ENCODE results near the gene OR2Y1.

The OR2Y1 gene

DNA sequence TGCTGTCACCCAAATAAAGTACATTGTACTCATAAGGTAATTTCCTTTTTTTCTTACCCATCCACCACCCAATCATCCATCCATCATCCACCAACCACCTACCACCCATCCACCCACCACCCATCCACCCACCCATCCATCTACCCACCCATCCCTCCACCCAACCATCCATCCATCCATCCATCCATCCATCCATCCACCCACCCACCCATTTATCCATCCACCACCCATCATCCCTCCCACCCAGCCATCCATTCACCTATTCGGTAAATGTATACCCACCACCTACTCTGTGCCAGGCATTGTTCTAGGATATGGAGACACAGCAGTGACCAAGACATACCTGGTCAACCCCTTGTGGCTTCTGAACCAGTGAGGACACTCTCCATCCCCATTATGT, 37.6 kb upstream of the OR2Y1 start:
- no peak overlapping the region for H3K4me3 ChIP-seq (ENCODE audit: low read depth, low read length)
- no peaks in the 10 kb centered on the region for H3K36me3 ChIP-seq (replicated peaks)
- no peaks in the 10 kb centered on the region for H3K27me3 ChIP-seq (replicated peaks)
- in situ Hi-C loops (cut with HindIII; ENCODE audit: low pct_ligation_motif_present, low sequenced_read_pairs): no loop called here
- TF ChIP-seq, protein P1, sequence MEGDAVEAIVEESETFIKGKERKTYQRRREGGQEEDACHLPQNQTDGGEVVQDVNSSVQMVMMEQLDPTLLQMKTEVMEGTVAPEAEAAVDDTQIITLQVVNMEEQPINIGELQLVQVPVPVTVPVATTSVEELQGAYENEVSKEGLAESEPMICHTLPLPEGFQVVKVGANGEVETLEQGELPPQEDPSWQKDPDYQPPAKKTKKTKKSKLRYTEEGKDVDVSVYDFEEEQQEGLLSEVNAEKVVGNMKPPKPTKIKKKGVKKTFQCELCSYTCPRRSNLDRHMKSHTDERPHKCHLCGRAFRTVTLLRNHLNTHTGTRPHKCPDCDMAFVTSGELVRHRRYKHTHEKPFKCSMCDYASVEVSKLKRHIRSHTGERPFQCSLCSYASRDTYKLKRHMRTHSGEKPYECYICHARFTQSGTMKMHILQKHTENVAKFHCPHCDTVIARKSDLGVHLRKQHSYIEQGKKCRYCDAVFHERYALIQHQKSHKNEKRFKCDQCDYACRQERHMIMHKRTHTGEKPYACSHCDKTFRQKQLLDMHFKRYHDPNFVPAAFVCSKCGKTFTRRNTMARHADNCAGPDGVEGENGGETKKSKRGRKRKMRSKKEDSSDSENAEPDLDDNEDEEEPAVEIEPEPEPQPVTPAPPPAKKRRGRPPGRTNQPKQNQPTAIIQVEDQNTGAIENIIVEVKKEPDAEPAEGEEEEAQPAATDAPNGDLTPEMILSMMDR (IDR thresholded peaks at IDR 0.05; ENCODE audit: low read depth, low read length, missing control alignments): no peak
- no peak for DNase-seq
- no peak overlapping the region for H3K27ac ChIP-seq

DNA sequence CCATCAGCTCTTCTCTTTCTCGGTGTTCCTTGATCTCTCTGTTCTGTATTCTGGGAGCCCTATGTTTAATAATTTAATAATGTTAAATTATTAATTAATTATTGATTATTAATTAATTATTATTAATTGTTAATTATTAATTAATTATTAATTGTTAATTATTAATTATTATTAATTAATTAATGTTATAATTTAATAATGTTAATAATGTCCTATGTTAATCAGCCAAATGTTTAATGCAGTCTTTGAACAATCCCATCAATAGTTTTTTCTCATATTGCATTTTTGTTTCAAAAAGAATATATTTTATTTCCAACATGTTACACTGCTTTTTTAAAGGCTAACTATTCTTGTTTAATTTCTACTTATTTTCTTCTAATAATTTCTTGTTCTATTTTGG, 36.5 kb upstream of the OR2Y1 start:
- TF ChIP-seq, protein P1 (IDR thresholded peaks at IDR 0.05; ENCODE audit: low read depth, low read length, missing control alignments): no peak
- Histone ChIP-seq H3K4me3 (ENCODE audit: low read depth, low read length) (no peak overlapping the region), H3K36me3 (replicated peaks) (no peaks in the 10 kb centered on the region), H3K27ac (no peak overlapping the region), H3K27me3 (replicated peaks) (no peaks in the 10 kb centered on the region)
- no peak for DNase-seq
- in situ Hi-C loops (cut with HindIII; ENCODE audit: low pct_ligation_motif_present, low sequenced_read_pairs): no loop called here

DNA sequence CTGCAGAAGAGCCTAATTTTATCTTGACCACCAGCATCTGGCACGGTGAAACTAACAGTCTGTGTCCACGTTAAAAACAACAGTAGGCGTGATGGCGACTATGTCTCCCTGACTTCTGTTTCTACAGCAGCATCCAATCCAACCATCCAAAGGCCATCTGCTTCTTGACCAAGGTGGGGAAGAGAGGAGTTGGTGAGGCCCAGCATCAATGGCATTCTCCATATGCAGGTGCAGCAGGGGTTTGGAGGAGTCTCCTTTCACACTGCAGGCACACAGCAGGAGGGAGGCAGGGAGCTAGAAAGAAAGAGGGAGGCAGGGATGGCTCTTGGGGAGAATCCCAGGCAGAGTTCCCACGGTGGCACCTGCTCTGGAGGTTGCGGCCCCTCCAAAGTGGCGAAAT, 35.8 kb upstream of the OR2Y1 start:
- H3K4me3 ChIP-seq (ENCODE audit: low read depth, low read length): no peak overlapping the region
- no peak for DNase-seq
- H3K27ac ChIP-seq: no peak overlapping the region
- H3K36me3 ChIP-seq (replicated peaks): no peaks in the 10 kb centered on the region
- in situ Hi-C loops (cut with HindIII; ENCODE audit: low pct_ligation_motif_present, low sequenced_read_pairs): no loop called here
- H3K27me3 ChIP-seq (replicated peaks): no peaks in the 10 kb centered on the region
- TF ChIP-seq, protein P1 (IDR thresholded peaks at IDR 0.05; ENCODE audit: low read depth, low read length, missing control alignments): no peak

DNA sequence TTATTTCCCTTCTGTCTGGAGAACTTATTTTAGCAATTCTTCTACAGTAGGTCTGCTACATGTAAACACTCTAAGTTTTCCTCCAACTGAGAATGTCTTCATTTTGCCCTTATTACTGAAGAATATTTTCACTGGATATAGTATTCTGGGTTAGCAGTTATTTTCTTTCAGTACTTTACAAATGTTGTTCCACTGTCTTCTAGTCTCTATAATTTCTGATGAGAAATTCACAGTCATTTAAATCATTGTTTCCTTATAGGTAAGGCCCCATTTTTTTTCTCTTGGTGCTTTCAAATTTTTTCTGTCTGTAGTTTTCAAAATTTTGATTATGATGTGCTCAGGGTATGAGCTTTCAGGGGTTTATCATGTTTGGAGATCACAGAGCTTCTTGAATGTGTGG, 32.0 kb upstream of the OR2Y1 start:
- DNase-seq: no peak
- Histone ChIP-seq H3K36me3 (replicated peaks) (no peaks in the 10 kb centered on the region), H3K27ac (no peak overlapping the region), H3K4me3 (ENCODE audit: low read depth, low read length) (no peak overlapping the region), H3K27me3 (replicated peaks) (no peaks in the 10 kb centered on the region)
- TF ChIP-seq, protein P1 (IDR thresholded peaks at IDR 0.05; ENCODE audit: low read depth, low read length, missing control alignments): no peak
- in situ Hi-C loops (cut with HindIII; ENCODE audit: low pct_ligation_motif_present, low sequenced_read_pairs): no loop called here

DNA sequence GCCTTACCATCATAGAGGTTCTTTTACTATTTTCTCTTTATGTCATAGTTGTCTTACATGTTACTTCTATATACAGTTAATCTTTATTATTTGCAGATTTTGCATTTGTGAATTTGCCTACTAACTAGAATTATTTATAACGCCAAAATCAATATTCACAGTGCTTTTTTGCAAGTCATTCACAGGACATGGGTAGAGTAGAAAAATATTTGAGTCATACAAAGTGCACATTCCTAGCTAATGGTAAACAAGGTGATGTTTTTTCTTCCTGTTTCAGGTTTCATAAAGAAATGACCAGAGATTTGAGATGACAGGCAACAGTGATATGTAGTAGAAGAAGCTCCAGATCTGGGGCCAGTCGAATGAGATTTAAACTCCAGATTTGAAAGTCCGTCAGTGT, 30.0 kb upstream of the OR2Y1 start:
- in situ Hi-C loops (cut with HindIII; ENCODE audit: low pct_ligation_motif_present, low sequenced_read_pairs): no loop called here
- Histone ChIP-seq H3K27me3 (replicated peaks) (no peaks in the 10 kb centered on the region), H3K36me3 (replicated peaks) (no peaks in the 10 kb centered on the region), H3K4me3 (ENCODE audit: low read depth, low read length) (no peak overlapping the region), H3K27ac (no peak overlapping the region)
- TF ChIP-seq, protein P1 (IDR thresholded peaks at IDR 0.05; ENCODE audit: low read depth, low read length, missing control alignments): no peak
- no peak for DNase-seq

DNA sequence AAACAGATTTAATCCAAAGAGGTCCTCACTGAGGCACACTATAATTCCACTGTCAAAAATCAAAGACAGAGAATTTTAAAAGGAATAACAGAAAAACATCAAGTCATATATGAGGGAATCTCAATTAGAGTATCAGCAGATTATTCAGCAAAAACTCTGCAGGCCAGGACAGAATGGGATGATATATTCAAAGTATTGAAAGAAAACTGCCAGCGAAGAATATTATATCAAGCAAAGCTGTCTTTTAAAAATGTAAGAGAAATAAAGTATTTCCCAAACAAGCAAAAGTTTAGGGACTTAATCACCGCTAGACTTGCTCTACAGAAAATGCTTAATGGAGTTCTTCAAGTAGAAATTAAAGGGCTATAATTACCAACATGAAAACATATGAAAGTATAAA, 15.7 kb upstream of the OR2Y1 start:
- in situ Hi-C loops (cut with HindIII; ENCODE audit: low pct_ligation_motif_present, low sequenced_read_pairs): no loop called here
- H3K4me3 ChIP-seq (ENCODE audit: low read depth, low read length): no peak overlapping the region
- no peaks in the 10 kb centered on the region for H3K36me3 ChIP-seq (replicated peaks)
- H3K27me3 ChIP-seq (replicated peaks): no peaks in the 10 kb centered on the region
- no peak for DNase-seq
- TF ChIP-seq, protein P1 (IDR thresholded peaks at IDR 0.05; ENCODE audit: low read depth, low read length, missing control alignments): no peak
- H3K27ac ChIP-seq: no peak overlapping the region

Measured in brain microvascular endothelial cell (primary cell).